ENCODE data around the gene ATRIP. TPM values are rescaled to one million over a fixed set of nuclear protein-coding genes. Genes with fewer than 3 reads are reported as not detected.

ATRIP gene
- total and polyA plus RNA-seq, 2 of the 8 experiments (the other 6 are each of a cell fraction or from before 2014, with no cell fraction given): 18.5 to 20.2 TPM

GRCh38 chr3:48500656-48501055, 54.1 kb downstream of the ATRIP start:
- H2BK120ac ChIP-seq (replicated peaks; ENCODE audit: low read depth, low read length): no peak overlapping the region
- 0 out of 2 replicates have a peak overlapping the region, but pooled peaks have one; percentile 2 for H2BK12ac ChIP-seq (ENCODE audit: low read depth, low read length)
- H3K23ac ChIP-seq (ENCODE audit: insufficient read length): no peak overlapping the region
- H2BK5ac ChIP-seq (ENCODE audit: low read depth, low read length): peak overlapping the region; percentile 18
- H4K91ac ChIP-seq (replicated peaks; ENCODE audit: insufficient read length, low read length): no peak overlapping the region
- H2AK5ac ChIP-seq (ENCODE audit: low read depth, low read length): no peak overlapping the region
- H4K20me1 ChIP-seq (replicated peaks in 1 of 2; ENCODE audit: control insufficient read depth in 1 of 2, insufficient read depth in 2 of 2, low read length in 2 of 2): peaks cover 0 to 2% of the 10 kb centered on the region in 2 experiments
- no peak overlapping the region for H2AFZ ChIP-seq (ENCODE audit: low read length)
- peaks cover 0 to 14% (median 10%) of the 10 kb centered on the region in 4 experiments; a peak in 6 of 7 replicates for H3K4me1 ChIP-seq (replicated peaks in 1 of 4; ENCODE audit: control insufficient read depth in 3 of 4, insufficient read depth in 4 of 4, low read length in 3 of 4)
- no peak overlapping the region for H3K56ac ChIP-seq (replicated peaks; ENCODE audit: insufficient read length, low read depth, low read length)
- peaks cover 0 to 3% of the 10 kb centered on the region in 2 experiments; a peak in 1 of 4 replicates for H3K79me2 ChIP-seq (ENCODE audit: control insufficient read depth in 1 of 2, insufficient read depth in 2 of 2, low read length in 2 of 2)
- 0 out of 2 replicates have a peak overlapping the region, but pooled peaks have one; percentile 30 for H3K27ac ChIP-seq (ENCODE audit: low read depth, low read length)
- no peaks in the 10 kb centered on the region for H3K9me3 ChIP-seq (ENCODE audit: insufficient read depth in 2 of 2, low read depth in 1 of 2, low read length in 1 of 2)
- no peak overlapping the region for H2BK20ac ChIP-seq (ENCODE audit: low read length)
- POLR2A ChIA-PET (ENCODE audit: partially characterized antibody): interaction anchor here (0.7 to 2.7 kb wide), 4 partner anchors 27 to 56 kb away, joined by 3 to 20 read pairs (median 3); a partner anchor contains a TSS
- H3K4me3 ChIP-seq (ENCODE audit: extremely low read depth in 1 of 4, insufficient read depth in 2 of 4, low read depth in 3 of 4, low read length in 4 of 4): no peak overlapping the region
- no peak overlapping the region for H3K14ac ChIP-seq (ENCODE audit: insufficient read length)
- 0 out of 7 replicates have a peak overlapping the region, but pooled peaks of 1 of the 4 experiments have one; percentile 3 for H3K9ac ChIP-seq (replicated peaks in 1 of 4; ENCODE audit: extremely low read depth in 1 of 4, low read depth in 3 of 4, low read length in 3 of 4)
- FAIRE-seq: no peak
- H3K23me2 ChIP-seq (ENCODE audit: low read depth, low read length): peaks cover 11% of the 10 kb centered on the region; the same call in 1 of the 2 replicates
- peak overlapping the region; percentile 8; the same call in 1 of the 2 replicates for H4K8ac ChIP-seq (ENCODE audit: extremely low read depth, insufficient read depth, low read length)
- TF ChIP-seq HDAC6 (IDR thresholded peaks at IDR 0.05; ENCODE audit: low read depth, low read length): no peak
- TF ChIP-seq NANOG (IDR thresholded peaks at IDR 0.05; ENCODE audit: insufficient read depth, low read depth, low read length, poor library complexity, severe bottlenecking): no peak
- no peak for TF ChIP-seq BRCA1 (IDR thresholded peaks at IDR 0.05; ENCODE audit: low read depth, low read length)
- TF ChIP-seq JUND (IDR thresholded peaks at IDR 0.05; ENCODE audit: low read length): no peak
- no peak for TF ChIP-seq CHD1 (IDR thresholded peaks at IDR 0.05; ENCODE audit: low read depth, low read length)
- no peak for TF ChIP-seq SP1 (IDR thresholded peaks at IDR 0.05; ENCODE audit: low read depth, low read length)
- H3K27me3 ChIP-seq (replicated peaks in 1 of 4; ENCODE audit: control insufficient read depth in 3 of 4, extremely low read depth in 1 of 4, insufficient read depth in 3 of 4, low read length in 3 of 4): peaks cover 0 to 3% (median 0%) of the 10 kb centered on the region in 4 experiments; a peak in 2 of 7 replicates
- 98% methylated on average over 5 of the region's 5 CpGs; no CpG with 5 or more reads in 1 of the 2 experiments for WGBS, 2 experiments (ENCODE audit: extremely low coverage in 1 of 2, insufficient coverage in 1 of 2, insufficient read length in 1 of 2, insufficient replicate concordance in 2 of 2, low coverage in 1 of 2, low lambda C conversion rate in 2 of 2, missing lambda C conversion rate in 1 of 2)
- no peak overlapping the region for H3K18ac ChIP-seq (ENCODE audit: extremely low read depth, low read length)
- H3K79me1 ChIP-seq (ENCODE audit: low read depth, low read length): peaks cover 9% of the 10 kb centered on the region
- peaks cover 0 to 13% (median 5%) of the 10 kb centered on the region in 4 experiments; a peak in 4 of 8 replicates for H3K36me3 ChIP-seq (ENCODE audit: control insufficient read depth in 2 of 4, insufficient read depth in 4 of 4, low read length in 3 of 4)
- no peak overlapping the region for H2BK15ac ChIP-seq (ENCODE audit: low read length)
- no peak overlapping the region for H4K5ac ChIP-seq (ENCODE audit: insufficient read length, low read depth, low read length)
- CTCF ChIA-PET (ENCODE audit: partially characterized antibody): interaction anchor here (1.0 to 2.1 kb wide), 6 partner anchors 25 to 135 kb away, joined by 3 to 10 read pairs (median 5); partner anchors contain the start of gene SLC26A6
- DNase-seq (ENCODE audit: low read depth in 1 of 2, low spot score in 2 of 2): peak in 1 of 2 experiments; percentile 42
- no peak overlapping the region for H3K4ac ChIP-seq (replicated peaks; ENCODE audit: insufficient read length, low read depth, low read length)
- no peak overlapping the region for H3K4me2 ChIP-seq (ENCODE audit: insufficient read depth in 1 of 2, low read depth in 2 of 2, low read length in 2 of 2)

Measured in H1 (cell line).